ENCODE measurements around the gene TNFRSF17. TPM values are rescaled to one million over a fixed set of nuclear protein-coding genes. Genes with fewer than 3 reads are reported as not detected.
"Not testable (repeated sequence)": the region's sequence is repeated elsewhere in the genome, so short reads cannot be mapped to it uniquely, and the experiment has no call there.

The TNFRSF17 gene
- total and polyA plus RNA-seq, 2 donors (not counting 1 experiment from before 2014, with no cell fraction given), result not detected

DNA sequence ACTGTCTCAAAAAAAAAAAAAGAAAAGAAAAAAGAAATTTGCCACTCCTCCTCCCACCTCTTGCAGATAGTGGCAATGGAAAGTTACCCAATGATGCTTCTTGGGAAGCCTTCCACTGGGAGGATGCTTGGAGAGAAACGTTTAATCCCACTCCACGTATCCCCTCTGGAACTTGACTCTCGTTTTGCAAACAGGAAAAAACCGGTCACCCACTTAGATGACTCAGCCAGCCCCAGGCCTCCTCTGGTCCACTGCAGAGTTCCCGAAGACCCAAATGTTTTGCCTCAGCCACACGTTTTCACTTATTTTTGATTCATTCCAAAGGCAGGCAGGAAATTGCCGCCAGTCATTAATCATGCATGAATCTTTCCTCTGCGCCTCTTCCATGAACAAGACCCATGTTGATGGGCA, 9.3 kb upstream of the TNFRSF17 start:
- TF ChIP-seq, protein P1, sequence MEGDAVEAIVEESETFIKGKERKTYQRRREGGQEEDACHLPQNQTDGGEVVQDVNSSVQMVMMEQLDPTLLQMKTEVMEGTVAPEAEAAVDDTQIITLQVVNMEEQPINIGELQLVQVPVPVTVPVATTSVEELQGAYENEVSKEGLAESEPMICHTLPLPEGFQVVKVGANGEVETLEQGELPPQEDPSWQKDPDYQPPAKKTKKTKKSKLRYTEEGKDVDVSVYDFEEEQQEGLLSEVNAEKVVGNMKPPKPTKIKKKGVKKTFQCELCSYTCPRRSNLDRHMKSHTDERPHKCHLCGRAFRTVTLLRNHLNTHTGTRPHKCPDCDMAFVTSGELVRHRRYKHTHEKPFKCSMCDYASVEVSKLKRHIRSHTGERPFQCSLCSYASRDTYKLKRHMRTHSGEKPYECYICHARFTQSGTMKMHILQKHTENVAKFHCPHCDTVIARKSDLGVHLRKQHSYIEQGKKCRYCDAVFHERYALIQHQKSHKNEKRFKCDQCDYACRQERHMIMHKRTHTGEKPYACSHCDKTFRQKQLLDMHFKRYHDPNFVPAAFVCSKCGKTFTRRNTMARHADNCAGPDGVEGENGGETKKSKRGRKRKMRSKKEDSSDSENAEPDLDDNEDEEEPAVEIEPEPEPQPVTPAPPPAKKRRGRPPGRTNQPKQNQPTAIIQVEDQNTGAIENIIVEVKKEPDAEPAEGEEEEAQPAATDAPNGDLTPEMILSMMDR (conservative IDR thresholded peaks at IDR 0.05 in 1 of 2, IDR thresholded peaks at IDR 0.05 in 1 of 2; ENCODE audit: low read depth in 1 of 2, low read length in 2 of 2), result no peak
- TF ChIP-seq EZH2 (IDR thresholded peaks at IDR 0.05; ENCODE audit: low read length, missing control alignments), result no peak
- peak overlapping the region; percentile 40 for H3K27ac ChIP-seq (ENCODE audit: insufficient read depth, low read length)
- peaks cover 9% of the 10 kb centered on the region for H3K4me1 ChIP-seq (ENCODE audit: control insufficient read depth, extremely low read depth, insufficient read depth, low read length)
- H3K79me2 ChIP-seq (ENCODE audit: control insufficient read depth, insufficient read depth, low read length), result no peaks in the 10 kb centered on the region
- no peaks in the 10 kb centered on the region for H3K9me3 ChIP-seq (ENCODE audit: control insufficient read depth, insufficient read depth, low read depth, low read length)
- no peaks in the 10 kb centered on the region for H4K20me1 ChIP-seq (ENCODE audit: control insufficient read depth, extremely low read depth, insufficient read depth, low read length)
- H3K4me2 ChIP-seq (ENCODE audit: extremely low read depth, insufficient read depth, low read length), result peak overlapping the region; percentile 28
- no peaks in the 10 kb centered on the region for H3K27me3 ChIP-seq (ENCODE audit: control insufficient read depth, insufficient read depth, low read length)
- H3K36me3 ChIP-seq (ENCODE audit: control insufficient read depth, insufficient read depth, low read length), result no peaks in the 10 kb centered on the region
- peak overlapping the region; percentile 43 for H2AFZ ChIP-seq (ENCODE audit: low read length)
- no peak overlapping the region for H3K9ac ChIP-seq (ENCODE audit: insufficient read depth, low read length)
- peak; percentile 76 to 95 for DNase-seq (ENCODE audit: low read depth in 2 of 2)
- no peak overlapping the region for H3K4me3 ChIP-seq (replicated peaks in 1 of 4; ENCODE audit: control extremely low read depth in 1 of 4, insufficient read depth in 1 of 4, low read depth in 3 of 4, low read length in 4 of 4)

DNA sequence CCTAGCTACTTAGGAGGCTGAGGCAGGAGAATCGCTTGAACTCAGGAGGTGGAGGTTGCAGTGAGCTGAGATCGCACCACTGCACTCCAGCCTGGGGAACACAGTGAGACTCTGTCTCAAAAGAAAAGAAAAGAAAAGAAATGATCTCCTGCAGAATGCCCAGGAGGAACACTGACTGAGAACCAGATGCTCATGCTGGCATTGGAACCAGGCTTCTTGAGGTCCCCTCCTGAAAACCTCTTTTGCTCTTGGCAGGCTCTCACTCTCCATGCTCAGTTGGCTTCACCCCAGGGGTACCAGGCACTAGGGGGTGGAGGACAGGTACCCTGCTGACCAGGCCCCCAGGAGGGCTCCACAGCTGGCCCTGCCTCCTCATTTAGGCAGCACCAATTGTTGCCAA, 8.5 kb upstream of the TNFRSF17 start:
- no peak for DNase-seq (ENCODE audit: low read depth in 2 of 2)
- Histone ChIP-seq H3K4me1 (ENCODE audit: control insufficient read depth, extremely low read depth, insufficient read depth, low read length) (peaks cover 9% of the 10 kb centered on the region), H3K36me3 (ENCODE audit: control insufficient read depth, insufficient read depth, low read length) (no peaks in the 10 kb centered on the region), H2AFZ (ENCODE audit: low read length) (no peak overlapping the region), H3K27me3 (ENCODE audit: control insufficient read depth, insufficient read depth, low read length) (no peaks in the 10 kb centered on the region), H3K79me2 (ENCODE audit: control insufficient read depth, insufficient read depth, low read length) (no peaks in the 10 kb centered on the region), H3K9me3 (ENCODE audit: control insufficient read depth, insufficient read depth, low read depth, low read length) (no peaks in the 10 kb centered on the region), H3K27ac (ENCODE audit: insufficient read depth, low read length) (no peak overlapping the region), H4K20me1 (ENCODE audit: control insufficient read depth, extremely low read depth, insufficient read depth, low read length) (no peaks in the 10 kb centered on the region), H3K9ac (ENCODE audit: insufficient read depth, low read length) (no peak overlapping the region), H3K4me3 (replicated peaks in 1 of 4; ENCODE audit: control extremely low read depth in 1 of 4, insufficient read depth in 1 of 4, low read depth in 3 of 4, low read length in 4 of 4) (no peak overlapping the region), H3K4me2 (ENCODE audit: extremely low read depth, insufficient read depth, low read length) (no peak overlapping the region)
- TF ChIP-seq, protein P1 (conservative IDR thresholded peaks at IDR 0.05 in 1 of 2, IDR thresholded peaks at IDR 0.05 in 1 of 2; ENCODE audit: low read depth in 1 of 2, low read length in 2 of 2), result no peak

DNA sequence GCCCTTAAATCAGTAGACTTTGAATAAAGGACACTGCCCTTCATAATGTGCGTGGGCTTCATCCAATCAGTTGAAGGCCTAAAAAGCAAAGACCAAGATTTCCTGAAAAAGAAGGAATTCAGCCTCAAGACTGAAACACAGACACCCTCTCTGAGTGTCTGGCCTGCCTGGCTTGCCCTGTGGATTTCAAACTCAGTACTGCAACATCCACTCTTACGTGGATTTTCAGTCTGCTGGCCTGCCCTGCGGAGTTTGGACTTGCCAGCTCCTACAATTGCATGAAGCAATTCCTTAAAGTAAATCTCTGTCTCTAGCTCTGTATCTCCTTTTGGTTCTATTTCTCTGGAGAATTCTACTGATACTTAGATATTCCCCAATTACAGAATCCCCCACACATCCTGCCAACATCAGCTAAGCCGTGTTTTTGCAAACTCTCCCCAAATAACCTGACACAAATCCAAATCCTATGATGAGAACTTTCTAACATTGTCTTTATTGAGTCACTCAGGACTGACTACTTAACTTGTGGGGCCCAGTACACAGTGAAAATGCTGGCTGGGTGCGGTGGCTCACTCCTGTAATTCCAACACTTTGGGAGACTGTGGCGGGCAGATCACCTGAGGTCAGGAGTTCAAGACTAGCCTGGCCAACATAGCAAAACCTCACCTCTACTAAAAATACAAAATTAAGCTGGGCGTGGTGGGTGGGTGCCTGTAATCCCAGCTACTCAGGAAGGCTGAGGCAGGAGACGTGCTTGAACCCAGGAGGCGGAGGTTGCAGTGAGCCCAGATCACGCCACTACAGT, 7.2 kb upstream of the TNFRSF17 start:
- H3K4me1 ChIP-seq (ENCODE audit: control insufficient read depth, extremely low read depth, insufficient read depth, low read length), result peaks cover 9% of the 10 kb centered on the region
- H3K36me3 ChIP-seq (ENCODE audit: control insufficient read depth, insufficient read depth, low read length), result no peaks in the 10 kb centered on the region
- H3K4me2 ChIP-seq (ENCODE audit: extremely low read depth, insufficient read depth, low read length), result no peak overlapping the region
- no peak for TF ChIP-seq EZH2 (IDR thresholded peaks at IDR 0.05; ENCODE audit: low read length, missing control alignments)
- TF ChIP-seq, protein P1 (conservative IDR thresholded peaks at IDR 0.05 in 1 of 2, IDR thresholded peaks at IDR 0.05 in 1 of 2; ENCODE audit: low read depth in 1 of 2, low read length in 2 of 2), result no peak
- H3K79me2 ChIP-seq (ENCODE audit: control insufficient read depth, insufficient read depth, low read length), result no peaks in the 10 kb centered on the region
- H3K9me3 ChIP-seq (ENCODE audit: control insufficient read depth, insufficient read depth, low read depth, low read length), result no peaks in the 10 kb centered on the region
- no peak for DNase-seq (ENCODE audit: low read depth in 2 of 2)
- H3K27me3 ChIP-seq (ENCODE audit: control insufficient read depth, insufficient read depth, low read length), result no peaks in the 10 kb centered on the region
- H2AFZ ChIP-seq (ENCODE audit: low read length), result peak overlapping the region; percentile 17
- no peak overlapping the region for H3K9ac ChIP-seq (ENCODE audit: insufficient read depth, low read length)
- no peak overlapping the region for H3K4me3 ChIP-seq (replicated peaks in 1 of 4; ENCODE audit: control extremely low read depth in 1 of 4, insufficient read depth in 1 of 4, low read depth in 3 of 4, low read length in 4 of 4)
- H4K20me1 ChIP-seq (ENCODE audit: control insufficient read depth, extremely low read depth, insufficient read depth, low read length), result no peaks in the 10 kb centered on the region
- H3K27ac ChIP-seq (ENCODE audit: insufficient read depth, low read length), result no peak overlapping the region

DNA sequence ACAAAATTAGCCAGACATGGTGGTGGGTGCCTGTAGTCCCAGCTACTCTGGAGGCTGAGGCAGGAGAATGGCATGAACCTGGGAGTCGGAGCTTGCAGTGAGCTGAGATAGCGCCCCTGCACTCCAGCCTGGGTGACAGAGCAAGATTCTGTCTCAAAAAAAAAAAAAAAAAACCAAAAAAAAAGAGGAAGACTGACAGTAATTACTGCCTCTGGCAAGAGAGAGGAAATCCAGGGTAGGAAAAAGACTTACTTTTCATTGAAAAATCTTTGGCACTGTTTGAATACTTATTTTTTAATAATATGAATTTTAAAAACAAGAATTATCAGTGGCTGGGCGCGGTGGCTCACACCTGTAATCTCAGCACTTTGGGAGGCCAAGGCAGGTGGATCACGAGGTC, 2.6 kb upstream of the TNFRSF17 start:
- not testable (repeated sequence) for H3K4me3 ChIP-seq (replicated peaks in 1 of 4; ENCODE audit: control extremely low read depth in 1 of 4, insufficient read depth in 1 of 4, low read depth in 3 of 4, low read length in 4 of 4); H3K27me3 ChIP-seq (ENCODE audit: control insufficient read depth, insufficient read depth, low read length); H3K9ac ChIP-seq (ENCODE audit: insufficient read depth, low read length); H3K4me1 ChIP-seq (ENCODE audit: control insufficient read depth, extremely low read depth, insufficient read depth, low read length); H3K36me3 ChIP-seq (ENCODE audit: control insufficient read depth, insufficient read depth, low read length); H3K27ac ChIP-seq (ENCODE audit: insufficient read depth, low read length); H4K20me1 ChIP-seq (ENCODE audit: control insufficient read depth, extremely low read depth, insufficient read depth, low read length); DNase-seq (ENCODE audit: low read depth in 2 of 2); H3K4me2 ChIP-seq (ENCODE audit: extremely low read depth, insufficient read depth, low read length); H3K9me3 ChIP-seq (ENCODE audit: control insufficient read depth, insufficient read depth, low read depth, low read length); H3K79me2 ChIP-seq (ENCODE audit: control insufficient read depth, insufficient read depth, low read length); H2AFZ ChIP-seq (ENCODE audit: low read length)

DNA sequence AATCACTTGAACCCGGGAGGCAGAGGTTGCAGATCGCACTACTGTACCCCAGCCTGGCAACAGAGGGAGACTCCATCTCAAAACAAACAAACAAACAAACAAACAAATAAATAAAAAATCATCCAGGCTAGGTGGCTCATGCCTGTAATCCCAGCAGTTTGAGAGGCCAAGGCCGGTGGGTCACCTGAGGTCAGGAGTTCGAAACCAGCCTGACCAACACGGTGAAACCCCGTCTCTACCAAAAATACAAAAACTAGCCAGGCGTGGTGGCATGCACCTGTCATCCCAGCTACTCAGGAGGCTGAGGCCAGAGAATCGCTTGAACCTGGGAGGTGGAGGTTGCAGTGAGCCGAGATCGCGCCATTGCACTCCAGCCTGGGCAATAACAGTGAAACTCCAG, 2.0 kb upstream of the TNFRSF17 start:
- not testable (repeated sequence) for H4K20me1 ChIP-seq (ENCODE audit: control insufficient read depth, extremely low read depth, insufficient read depth, low read length); H3K4me2 ChIP-seq (ENCODE audit: extremely low read depth, insufficient read depth, low read length); H3K4me3 ChIP-seq (replicated peaks in 1 of 4; ENCODE audit: control extremely low read depth in 1 of 4, insufficient read depth in 1 of 4, low read depth in 3 of 4, low read length in 4 of 4); H3K4me1 ChIP-seq (ENCODE audit: control insufficient read depth, extremely low read depth, insufficient read depth, low read length); H3K27ac ChIP-seq (ENCODE audit: insufficient read depth, low read length); H3K9me3 ChIP-seq (ENCODE audit: control insufficient read depth, insufficient read depth, low read depth, low read length); H3K27me3 ChIP-seq (ENCODE audit: control insufficient read depth, insufficient read depth, low read length); H3K9ac ChIP-seq (ENCODE audit: insufficient read depth, low read length); H3K79me2 ChIP-seq (ENCODE audit: control insufficient read depth, insufficient read depth, low read length); DNase-seq (ENCODE audit: low read depth in 2 of 2); H3K36me3 ChIP-seq (ENCODE audit: control insufficient read depth, insufficient read depth, low read length); H2AFZ ChIP-seq (ENCODE audit: low read length)

Measured in fibroblast of lung (primary cell).